ENCODE data around the gene MZB1.

Gene MZB1

GRCh38 chr5:139395844-139396640 lies 6.3 kb upstream of the MZB1 start:
- no peaks in the 10 kb centered on the region for H3K9me3 ChIP-seq (replicated peaks; ENCODE audit: low read length)
- no peak overlapping the region for H3K9ac ChIP-seq (ENCODE audit: low read depth, low read length)
- H3K4me3 ChIP-seq (ENCODE audit: low read length) = no peak overlapping the region
- H3K4me1 ChIP-seq (ENCODE audit: control insufficient read depth, insufficient read depth, low read length) = peaks cover 36% of the 10 kb centered on the region
- no peaks in the 10 kb centered on the region for H3K36me3 ChIP-seq (ENCODE audit: insufficient read depth, low read length)
- peaks cover 6% of the 10 kb centered on the region for H3K27me3 ChIP-seq (ENCODE audit: control insufficient read depth, insufficient read depth, low read length)
- H3K4me2 ChIP-seq (ENCODE audit: low read length) = no peak overlapping the region

GRCh38 chr5:139394654-139395566 lies 5.2 kb upstream of the MZB1 start, which contains the start of gene PROB1:
PROB1 (minus strand) TSS chr5:139395104; CDS start chr5:139395081, 23 bp downstream.
- Histone ChIP-seq H3K4me1 (ENCODE audit: control insufficient read depth, insufficient read depth, low read length) (peaks cover 36% of the 10 kb centered on the region), H3K9ac (ENCODE audit: low read depth, low read length) (peak within 1 kb of the TSS; percentile 57)

GRCh38 chr5:139394123-139394653 lies 4.5 kb upstream of the MZB1 start:
- Histone ChIP-seq H3K27me3 (ENCODE audit: control insufficient read depth, insufficient read depth, low read length) (peaks cover 6% of the 10 kb centered on the region), H3K4me3 (ENCODE audit: low read length) (peak overlapping the region; percentile 67), H3K4me1 (ENCODE audit: control insufficient read depth, insufficient read depth, low read length) (peaks cover 36% of the 10 kb centered on the region), H3K36me3 (ENCODE audit: insufficient read depth, low read length) (no peaks in the 10 kb centered on the region), H3K9ac (ENCODE audit: low read depth, low read length) (peak overlapping the region; percentile 57), H3K4me2 (ENCODE audit: low read length) (peak overlapping the region; percentile 68), H3K9me3 (replicated peaks; ENCODE audit: low read length) (no peaks in the 10 kb centered on the region)

More at GRCh38 chr5:139394654-139395566, 5.2 kb upstream of the MZB1 start, which contains the start of gene PROB1:
- Histone ChIP-seq H3K4me3 (ENCODE audit: low read length) (peak within 1 kb of the TSS; percentile 67), H3K27me3 (ENCODE audit: control insufficient read depth, insufficient read depth, low read length) (peaks cover 6% of the 10 kb centered on the region), H3K36me3 (ENCODE audit: insufficient read depth, low read length) (no peaks in the 10 kb centered on the region), H3K9me3 (replicated peaks; ENCODE audit: low read length) (no peaks in the 10 kb centered on the region), H3K4me2 (ENCODE audit: low read length) (peak within 1 kb of the TSS; percentile 68)

GRCh38 chr5:139393497-139394122 lies 3.9 kb upstream of the MZB1 start:
- H3K9me3 ChIP-seq (replicated peaks; ENCODE audit: low read length) = no peaks in the 10 kb centered on the region
- H3K27me3 ChIP-seq (ENCODE audit: control insufficient read depth, insufficient read depth, low read length) = peaks cover 6% of the 10 kb centered on the region
- H3K9ac ChIP-seq (ENCODE audit: low read depth, low read length) = peak overlapping the region; percentile 57
- H3K4me3 ChIP-seq (ENCODE audit: low read length) = peak overlapping the region; percentile 67
- peak overlapping the region; percentile 68 for H3K4me2 ChIP-seq (ENCODE audit: low read length)
- no peaks in the 10 kb centered on the region for H3K36me3 ChIP-seq (ENCODE audit: insufficient read depth, low read length)
- H3K4me1 ChIP-seq (ENCODE audit: control insufficient read depth, insufficient read depth, low read length) = peaks cover 36% of the 10 kb centered on the region

GRCh38 chr5:139392678-139393496 lies 3.2 kb upstream of the MZB1 start:
- Histone ChIP-seq H3K36me3 (ENCODE audit: insufficient read depth, low read length) (no peaks in the 10 kb centered on the region), H3K9me3 (replicated peaks; ENCODE audit: low read length) (no peaks in the 10 kb centered on the region), H3K27me3 (ENCODE audit: control insufficient read depth, insufficient read depth, low read length) (peaks cover 6% of the 10 kb centered on the region), H3K4me1 (ENCODE audit: control insufficient read depth, insufficient read depth, low read length) (peaks cover 43% of the 10 kb centered on the region), H3K4me3 (ENCODE audit: low read length) (no peak overlapping the region), H3K9ac (ENCODE audit: low read depth, low read length) (no peak overlapping the region), H3K4me2 (ENCODE audit: low read length) (no peak overlapping the region)

- no peak overlapping the region for H3K4me3 ChIP-seq (ENCODE audit: low read length)
- peaks cover 43% of the 10 kb centered on the region for H3K4me1 ChIP-seq (ENCODE audit: control insufficient read depth, insufficient read depth, low read length)
- peaks cover 6% of the 10 kb centered on the region for H3K27me3 ChIP-seq (ENCODE audit: control insufficient read depth, insufficient read depth, low read length)
- no peak overlapping the region for H3K4me2 ChIP-seq (ENCODE audit: low read length)
- no peaks in the 10 kb centered on the region for H3K36me3 ChIP-seq (ENCODE audit: insufficient read depth, low read length)
- H3K9ac ChIP-seq (ENCODE audit: low read depth, low read length) = no peak overlapping the region
- no peaks in the 10 kb centered on the region for H3K9me3 ChIP-seq (replicated peaks; ENCODE audit: low read length)
Measured at GRCh38 chr5:139392324-139392677, 2.6 kb upstream of the MZB1 start.

- Histone ChIP-seq H3K9ac (ENCODE audit: low read depth, low read length) (peak overlapping the region; percentile 32), H3K4me3 (ENCODE audit: low read length) (peak overlapping the region; percentile 1), H3K27me3 (ENCODE audit: control insufficient read depth, insufficient read depth, low read length) (peaks cover 6% of the 10 kb centered on the region)
Measured at GRCh38 chr5:139391570-139392323, 2.0 kb upstream of the MZB1 start.

GRCh38 chr5:139390639-139391569 lies 1.2 kb upstream of the MZB1 start:
- H3K4me1 ChIP-seq (ENCODE audit: control insufficient read depth, insufficient read depth, low read length) = peaks cover 40% of the 10 kb centered on the region
- peak overlapping the region; percentile 1 for H3K4me3 ChIP-seq (ENCODE audit: low read length)
- peak overlapping the region; percentile 61 for H3K4me2 ChIP-seq (ENCODE audit: low read length)
- peak overlapping the region; percentile 32 for H3K9ac ChIP-seq (ENCODE audit: low read depth, low read length)
- no peaks in the 10 kb centered on the region for H3K36me3 ChIP-seq (ENCODE audit: insufficient read depth, low read length)
- H3K9me3 ChIP-seq (replicated peaks; ENCODE audit: low read length) = no peaks in the 10 kb centered on the region
- H3K27me3 ChIP-seq (ENCODE audit: control insufficient read depth, insufficient read depth, low read length) = peaks cover 6% of the 10 kb centered on the region

More at GRCh38 chr5:139391570-139392323, 2.0 kb upstream of the MZB1 start:
- peak overlapping the region; percentile 61 for H3K4me2 ChIP-seq (ENCODE audit: low read length)
- peaks cover 43% of the 10 kb centered on the region for H3K4me1 ChIP-seq (ENCODE audit: control insufficient read depth, insufficient read depth, low read length)
- no peaks in the 10 kb centered on the region for H3K9me3 ChIP-seq (replicated peaks; ENCODE audit: low read length)
- no peaks in the 10 kb centered on the region for H3K36me3 ChIP-seq (ENCODE audit: insufficient read depth, low read length)

- Histone ChIP-seq H3K4me3 (ENCODE audit: low read length) (no peak overlapping the region), H3K9me3 (replicated peaks; ENCODE audit: low read length) (no peaks in the 10 kb centered on the region), H3K27me3 (ENCODE audit: control insufficient read depth, insufficient read depth, low read length) (no peaks in the 10 kb centered on the region), H3K4me1 (ENCODE audit: control insufficient read depth, insufficient read depth, low read length) (peaks cover 41% of the 10 kb centered on the region), H3K36me3 (ENCODE audit: insufficient read depth, low read length) (no peaks in the 10 kb centered on the region), H3K4me2 (ENCODE audit: low read length) (peak overlapping the region; percentile 2), H3K9ac (ENCODE audit: low read depth, low read length) (no peak overlapping the region)
Measured at GRCh38 chr5:139388198-139388821, 1.4 kb downstream of the MZB1 start.

Data from skeletal muscle satellite cell (primary cell).